Fibroblast of skin of right biceps (primary cell): ENCODE measurements around the gene SETD5.

ENCODE experiments used
- DNase-seq: peaks from one replicate; pipeline ENCODE4 v3.0.0-alpha.2; 2013

The SETD5 gene

GRCh38 chr3:9397332-9397905 lies at the start of gene SETD5:
Gene SETD5 (plus strand): TSS chr3:9397615. CDS start chr3:9428939, 31,324 bp downstream.
- DNase-seq = peak; percentile 98

- DNase-seq = peak; percentile 68
Measured at GRCh38 chr3:9347887-9348286, 49.5 kb upstream of the SETD5 start.

GRCh38 chr3:9349321-9350117 lies 47.9 kb upstream of the SETD5 start:
- peak; percentile 83 for DNase-seq

GRCh38 chr3:9351709-9352126 lies 45.7 kb upstream of the SETD5 start:
- no peak for DNase-seq

GRCh38 chr3:9352917-9353752 lies 44.3 kb upstream of the SETD5 start:
- peak; percentile 56 for DNase-seq

GRCh38 chr3:9361691-9362388 lies 35.6 kb upstream of the SETD5 start:
- no peak for DNase-seq

GRCh38 chr3:9362731-9363530 lies 34.5 kb upstream of the SETD5 start, which contains the start of gene THUMPD3:
Gene THUMPD3 (plus strand): TSS chr3:9363054. CDS start chr3:9365069, 2,015 bp downstream.
- peak; percentile 93 for DNase-seq

- DNase-seq = no peak
Measured at GRCh38 chr3:9369508-9369907, 27.9 kb upstream of the SETD5 start.

GRCh38 chr3:9373465-9373864 lies 23.9 kb upstream of the SETD5 start:
- DNase-seq = no peak

GRCh38 chr3:9377981-9378380 lies 19.4 kb upstream of the SETD5 start:
- DNase-seq = no peak

GRCh38 chr3:9379327-9379726 lies 18.1 kb upstream of the SETD5 start:
- no peak for DNase-seq

GRCh38 chr3:9380014-9380413 lies 17.4 kb upstream of the SETD5 start:
- no peak for DNase-seq

- DNase-seq = peak; percentile 28
Measured at GRCh38 chr3:9384141-9384828, 13.1 kb upstream of the SETD5 start.

GRCh38 chr3:9385187-9386077 lies 12.0 kb upstream of the SETD5 start:
- DNase-seq = no peak

- DNase-seq = no peak
Measured at GRCh38 chr3:9386078-9386459, 11.3 kb upstream of the SETD5 start.

GRCh38 chr3:9386501-9387321 lies 10.7 kb upstream of the SETD5 start:
- no peak for DNase-seq

GRCh38 chr3:9387322-9387655 lies 10.1 kb upstream of the SETD5 start:
- no peak for DNase-seq

- DNase-seq = no peak
Measured at GRCh38 chr3:9388142-9388541, 9.3 kb upstream of the SETD5 start.

- DNase-seq = no peak
Measured at GRCh38 chr3:9388562-9389272, 8.7 kb upstream of the SETD5 start.
